ENCODE results near the gene JMJD8.

The JMJD8 gene

DNA sequence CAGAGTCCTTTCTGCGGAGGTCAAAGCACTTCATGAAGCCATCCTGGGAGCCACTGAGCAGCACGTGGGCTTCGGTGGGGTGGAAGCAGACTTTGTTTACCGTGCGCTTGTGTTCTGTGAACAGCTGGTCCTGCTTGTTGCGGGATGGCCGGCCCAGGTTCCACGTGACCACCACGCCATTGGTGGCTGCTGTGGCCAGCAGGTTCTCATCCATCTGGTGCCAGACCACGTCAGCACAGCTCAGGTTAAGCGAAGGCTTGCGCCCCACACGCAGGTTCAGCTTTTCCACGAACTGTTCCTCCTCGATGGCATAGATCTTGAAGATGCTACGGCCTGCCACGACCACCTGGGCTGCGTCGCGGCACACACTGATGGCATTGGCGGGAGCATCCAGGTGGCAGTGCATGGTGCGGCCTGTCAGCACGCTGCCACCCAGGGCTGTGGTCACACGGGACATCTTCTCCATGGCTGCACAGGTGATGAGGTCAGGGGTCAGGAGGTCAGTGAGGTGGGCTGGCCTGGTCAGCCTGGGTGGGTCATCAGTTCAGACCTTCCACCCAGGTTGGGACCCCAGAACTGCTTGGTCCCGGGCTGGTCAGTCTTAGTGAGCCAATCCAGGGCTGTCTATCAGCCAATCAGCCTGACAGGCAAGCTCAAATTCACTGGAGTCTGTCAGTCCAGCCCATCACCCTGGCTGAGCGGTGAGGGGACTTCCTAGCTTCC, 5.2 kb upstream of the JMJD8 start:
- no peak for DNase-seq (ENCODE audit: low read depth in 2 of 2)

GRCh38 chr16:687499-687898, 3.4 kb upstream of the JMJD8 start:
- DNase-seq (ENCODE audit: low read depth in 2 of 2): no peak

DNA sequence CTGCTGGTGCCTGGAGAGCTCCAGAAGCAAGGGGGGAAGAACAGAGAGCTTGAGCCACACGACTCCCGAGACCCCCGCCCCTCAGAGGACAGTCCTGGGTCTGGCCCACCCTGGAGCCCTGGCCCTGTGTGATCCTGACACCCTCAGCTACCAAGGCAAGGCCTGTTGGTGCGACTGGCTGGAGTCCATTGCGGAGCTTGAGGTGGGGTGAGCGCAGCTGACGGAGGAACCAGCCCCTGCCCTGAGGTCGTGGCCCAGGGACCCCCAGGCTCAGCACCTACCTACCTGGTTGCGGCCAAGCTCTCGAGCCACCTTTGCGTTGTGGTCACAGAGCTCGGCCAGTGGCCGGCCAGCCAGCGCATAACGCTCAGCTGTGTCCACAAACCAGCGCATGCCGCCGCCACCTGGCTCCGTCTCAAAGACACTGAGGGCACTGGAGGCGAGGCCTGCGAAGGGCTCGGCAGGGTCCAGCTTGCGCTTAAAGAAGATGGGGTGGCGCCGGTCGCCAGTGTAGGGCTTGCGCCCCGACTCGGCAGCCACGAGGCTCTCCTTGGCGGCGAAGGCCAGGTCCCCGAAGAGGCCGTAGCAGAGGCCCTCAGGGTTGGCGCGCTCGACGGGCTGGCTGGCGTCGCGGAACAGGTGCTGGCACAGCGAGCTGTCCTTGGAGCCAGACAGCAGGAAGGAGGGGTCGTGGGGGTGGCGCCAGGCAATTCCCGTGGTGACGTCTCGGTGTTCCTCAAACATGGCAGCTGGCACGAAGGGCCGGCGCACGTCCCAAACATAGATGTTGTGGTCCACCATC, 2.5 kb upstream of the JMJD8 start:
- no peak for DNase-seq (ENCODE audit: low read depth in 2 of 2)

DNA sequence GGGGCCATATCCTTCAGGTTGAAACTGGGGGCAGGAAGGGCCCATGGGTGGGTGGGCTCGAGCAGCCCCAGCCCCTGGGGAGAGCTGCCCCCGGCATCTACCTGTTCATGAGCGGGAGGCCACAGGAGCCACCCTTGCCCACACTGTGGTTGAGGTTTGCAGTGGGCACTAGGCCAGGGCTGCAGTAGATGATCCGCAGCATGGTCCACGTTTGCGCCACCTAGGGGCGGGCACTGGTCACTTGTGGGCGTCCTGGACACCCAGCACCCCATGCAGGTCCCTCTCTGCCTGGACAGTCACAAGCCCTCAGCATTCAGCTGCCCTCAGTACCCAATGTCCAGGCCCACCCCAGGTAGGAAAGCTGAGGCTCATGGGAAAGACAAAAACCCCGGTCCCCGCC, 1.8 kb upstream of the JMJD8 start:
- DNase-seq (ENCODE audit: low read depth in 2 of 2): no peak

- DNase-seq (ENCODE audit: low read depth in 2 of 2): no peak
Observed at GRCh38 chr16:684961-685696, 995 bp upstream of the JMJD8 start.

DNA sequence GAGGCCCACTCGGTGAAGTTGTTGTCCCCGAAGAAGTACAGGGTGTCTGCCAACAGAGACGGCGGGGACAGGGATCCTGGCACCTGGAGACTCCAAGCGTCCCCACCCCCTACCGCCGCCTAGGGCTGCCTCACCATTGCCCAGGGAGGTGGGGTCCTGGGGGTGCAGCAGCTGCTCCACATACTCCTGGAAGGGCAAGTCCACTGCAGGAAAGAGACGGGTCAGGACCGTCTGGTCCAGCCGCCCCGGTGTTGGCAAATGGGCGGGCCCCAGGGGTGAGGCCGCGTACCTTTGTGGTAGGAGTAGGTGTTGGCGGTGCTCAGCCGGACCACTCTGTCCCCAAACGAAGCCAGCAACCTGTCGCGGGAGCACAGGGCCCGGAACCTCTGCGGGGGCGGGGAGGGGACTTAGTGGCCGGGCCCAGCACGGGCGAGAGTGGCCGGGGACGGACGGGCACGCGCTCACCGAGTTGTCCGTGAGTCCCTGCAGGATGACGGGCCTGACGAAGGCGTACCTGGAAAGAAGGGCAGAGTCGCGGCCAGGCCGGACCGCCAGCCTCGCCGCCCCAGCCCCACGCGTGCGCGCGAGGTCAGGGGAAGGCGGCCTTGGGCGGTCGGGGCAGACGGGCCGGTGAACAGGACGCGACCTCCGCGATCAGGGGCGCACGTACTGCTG, 601 bp downstream of the JMJD8 start:
- DNase-seq (ENCODE audit: low read depth in 2 of 2): no peak

GRCh38 chr16:682493-683395, 1.4 kb downstream of the JMJD8 start:
- no peak for DNase-seq (ENCODE audit: low read depth in 2 of 2)

GRCh38 chr16:681746-682427, 2.2 kb downstream of the JMJD8 start:
- DNase-seq (ENCODE audit: low read depth in 2 of 2): no peak

DNA sequence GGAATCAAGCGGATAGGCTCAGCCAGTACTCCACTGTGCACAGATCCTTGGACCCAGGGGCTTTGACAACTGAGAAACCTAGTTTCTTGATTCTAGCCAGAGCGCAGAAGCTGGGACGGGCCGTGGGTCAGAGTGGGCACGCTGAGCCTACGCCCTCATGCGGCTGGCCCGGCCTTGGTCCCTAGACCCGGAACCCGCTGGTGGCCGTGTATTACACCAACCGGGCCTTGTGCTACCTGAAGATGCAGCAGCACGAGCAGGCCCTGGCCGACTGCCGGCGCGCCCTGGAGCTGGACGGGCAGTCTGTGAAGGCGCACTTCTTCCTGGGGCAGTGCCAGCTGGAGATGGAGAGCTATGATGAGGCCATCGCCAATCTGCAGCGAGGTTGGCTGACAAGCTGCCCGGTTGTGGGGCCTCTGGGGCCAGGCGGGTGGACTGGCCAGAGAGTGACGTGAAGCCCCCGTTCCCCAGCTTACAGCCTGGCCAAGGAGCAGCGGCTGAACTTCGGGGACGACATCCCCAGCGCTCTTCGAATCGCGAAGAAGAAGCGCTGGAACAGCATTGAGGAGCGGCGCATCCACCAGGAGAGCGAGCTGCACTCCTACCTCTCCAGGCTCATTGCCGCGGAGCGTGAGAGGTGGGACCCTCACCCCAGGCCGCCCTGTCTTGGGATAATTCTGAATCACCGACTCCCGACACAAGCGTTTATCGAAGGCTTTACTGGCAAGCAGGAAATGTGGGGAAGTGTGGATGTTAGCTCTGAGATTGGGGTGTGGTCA, 3.0 kb downstream of the JMJD8 start:
- DNase-seq (ENCODE audit: low read depth in 2 of 2): no peak

- no peak for DNase-seq (ENCODE audit: low read depth in 2 of 2)
Observed at GRCh38 chr16:680625-680945, 3.5 kb downstream of the JMJD8 start.

DNA sequence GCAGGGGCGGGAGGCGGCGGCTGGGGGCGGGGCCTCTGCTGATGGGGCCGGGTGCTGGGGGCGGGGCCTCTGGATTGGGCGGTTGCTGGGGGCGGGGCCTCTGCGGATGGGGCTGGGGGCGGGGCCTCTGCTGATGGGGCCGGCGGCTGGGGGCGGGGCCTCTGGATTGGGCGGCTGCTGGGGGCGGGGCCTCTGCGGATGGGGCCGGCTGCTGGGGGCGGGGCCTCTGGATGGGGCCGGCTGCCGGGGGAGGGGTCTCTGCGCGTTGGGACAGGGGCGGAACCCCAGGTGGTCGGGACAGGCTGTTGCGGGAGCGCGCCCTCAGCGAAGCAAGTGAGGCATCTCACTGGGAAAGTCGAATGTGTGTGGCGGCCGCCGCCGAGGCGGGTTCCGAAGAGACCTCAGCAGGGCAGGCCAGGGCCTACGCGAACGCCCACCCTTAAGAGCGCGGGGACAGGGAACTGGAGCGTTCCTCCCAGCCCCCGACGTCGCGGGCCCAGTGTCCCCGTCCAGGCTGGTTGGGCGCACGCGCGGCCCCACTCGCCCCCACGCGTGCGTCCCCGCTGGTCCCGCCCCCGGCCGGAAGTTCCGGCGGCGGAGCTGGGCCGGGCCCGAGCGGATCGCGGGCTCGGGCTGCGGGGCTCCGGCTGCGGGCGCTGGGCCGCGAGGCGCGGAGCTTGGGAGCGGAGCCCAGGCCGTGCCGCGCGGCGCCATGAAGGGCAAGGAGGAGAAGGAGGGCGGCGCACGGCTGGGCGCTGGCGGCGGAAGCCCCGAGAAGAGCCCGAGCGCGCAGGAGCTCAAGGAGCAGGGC, 4.1 kb downstream of the JMJD8 start, which contains the start of gene STUB1:
Gene STUB1, plus strand, starts transcription at position 597 of the 811 bp plus-strand sequence. Its CDS starts 116 bp downstream, at position 713.
- DNase-seq (ENCODE audit: low read depth in 2 of 2): peak; percentile 80 to 90

GRCh38 chr16:678858-679813, 5.0 kb downstream of the JMJD8 start:
- peak; percentile 40 to 59 for DNase-seq (ENCODE audit: low read depth in 2 of 2)

GRCh38 chr16:678209-678857, 5.8 kb downstream of the JMJD8 start:
- no peak for DNase-seq (ENCODE audit: low read depth in 2 of 2)

DNA sequence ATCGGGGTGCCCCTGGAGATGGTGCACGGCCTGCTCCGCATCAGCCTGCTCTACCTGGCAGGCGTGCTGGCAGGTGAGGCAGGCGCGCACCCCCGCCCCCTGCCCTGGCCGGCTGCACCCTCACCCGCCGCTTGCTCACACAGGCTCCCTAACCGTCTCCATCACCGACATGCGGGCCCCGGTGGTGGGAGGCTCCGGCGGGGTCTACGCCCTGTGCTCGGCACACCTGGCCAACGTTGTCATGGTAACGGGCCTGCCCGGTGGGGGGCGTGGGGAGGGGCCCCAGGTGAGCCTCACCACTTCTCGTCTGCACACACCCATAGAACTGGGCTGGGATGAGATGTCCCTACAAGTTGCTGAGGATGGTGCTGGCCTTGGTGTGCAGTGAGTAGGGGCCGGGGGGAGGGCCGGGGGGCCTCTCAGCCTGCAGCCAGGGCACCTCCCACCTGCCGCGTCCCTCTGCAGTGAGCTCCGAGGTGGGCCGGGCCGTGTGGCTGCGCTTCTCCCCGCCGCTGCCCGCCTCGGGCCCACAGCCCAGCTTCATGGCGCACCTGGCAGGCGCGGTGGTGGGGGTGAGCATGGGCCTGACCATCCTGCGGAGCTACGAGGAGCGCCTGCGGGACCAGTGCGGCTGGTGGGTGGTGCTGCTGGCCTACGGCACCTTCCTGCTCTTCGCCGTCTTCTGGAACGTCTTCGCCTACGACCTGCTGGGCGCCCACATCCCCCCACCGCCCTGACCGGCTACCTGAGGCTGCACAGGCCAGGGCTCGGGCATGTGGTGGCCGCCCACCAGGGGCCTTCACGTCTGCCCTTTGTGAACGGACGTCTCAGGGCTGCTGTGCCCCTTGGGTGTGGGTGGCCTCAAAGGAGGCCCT, 6.6 kb downstream of the JMJD8 start:
- no peak for DNase-seq (ENCODE audit: low read depth in 2 of 2)

DNA sequence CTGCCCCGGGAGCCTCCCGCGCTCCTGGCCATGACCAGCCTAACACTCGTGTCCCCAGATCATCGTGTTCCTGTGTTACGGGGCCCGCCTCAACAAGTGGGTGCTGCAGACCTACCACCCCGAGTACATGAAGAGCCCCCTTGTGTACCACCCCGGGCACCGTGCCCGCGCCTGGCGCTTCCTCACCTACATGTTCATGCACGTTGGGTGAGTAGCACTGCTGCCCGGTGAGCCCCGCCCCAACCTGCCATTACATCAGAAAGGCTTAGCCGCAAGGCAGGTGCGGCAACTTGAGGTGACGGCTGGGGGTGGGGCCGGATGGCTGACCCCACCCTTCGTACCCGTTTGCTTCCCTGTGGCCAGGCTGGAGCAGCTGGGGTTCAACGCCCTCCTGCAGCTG, 7.2 kb downstream of the JMJD8 start:
- no peak for DNase-seq (ENCODE audit: low read depth in 2 of 2)

- DNase-seq (ENCODE audit: low read depth in 2 of 2): no peak
Observed at GRCh38 chr16:676565-676902, 7.6 kb downstream of the JMJD8 start.
